Stromal cell of bone marrow (primary cell): Measurements from ENCODE around the gene CRLF1.

Experiments
- DNase-seq: peaks from one replicate; pipeline ENCODE4 v3.0.0-alpha.2; 2012; ENCODE audit warnings: low read depth

CRLF1 gene

GRCh38 chr19:18557411-18558201 is 49.0 kb downstream of the CRLF1 start, which contains the start of gene KXD1:
KXD1 (plus strand) TSS chr19:18557870; CDS start chr19:18562057, 4,187 bp downstream.
- DNase-seq: peak; percentile 99

GRCh38 chr19:18551631-18552030 is 55.0 kb downstream of the CRLF1 start:
- DNase-seq: no peak

GRCh38 chr19:18543814-18544475 is 62.7 kb downstream of the CRLF1 start:
- DNase-seq: peak; percentile 52
